Central memory CD8-positive, alpha-beta T cell (primary cell): ENCODE measurements around the gene WDR90.

ENCODE experiments used
- ATAC-seq: fragments of 150-1000 bp; cut with Tn5 transposase; replicated peaks from 2 replicates; pipeline ENCODE4 v1.10.0; 2022; ENCODE audit warnings: mild to moderate bottlenecking, moderate FRiP score, moderate number of reproducible peaks; ENCODE audit not compliant: poor library complexity, severe bottlenecking; ENCODE audit errors: extremely low read depth
- DNase-seq, 2 donors: peaks; one replicate each; pipeline ENCODE4 v3.0.0; 2021; ENCODE audit warnings: low spot score in 2 of 2
- H3K27ac Mint-ChIP-seq: one replicate; pipeline ENCODE4 v1.8.0; 2022; ENCODE audit warnings: low read depth, mild to moderate bottlenecking, moderate library complexity, mixed read lengths
- H3K27me3 Mint-ChIP-seq: one replicate; pipeline ENCODE4 v1.8.0; 2022; ENCODE audit warnings: mixed read lengths
- H3K36me3 Mint-ChIP-seq: one replicate; pipeline ENCODE4 v1.8.0; 2022; ENCODE audit warnings: mild to moderate bottlenecking, moderate library complexity, mixed read lengths; ENCODE audit not compliant: insufficient read depth
- H3K4me1 Mint-ChIP-seq: one replicate; pipeline ENCODE4 v1.8.0; 2022; ENCODE audit warnings: mixed read lengths
- H3K4me3 Mint-ChIP-seq: one replicate; pipeline ENCODE4 v1.8.0; 2022; ENCODE audit warnings: mild to moderate bottlenecking, moderate library complexity, mixed read lengths
- H3K9me3 Mint-ChIP-seq: one replicate; pipeline ENCODE4 v1.8.0; 2022; ENCODE audit warnings: mixed read lengths

The WDR90 gene

DNA sequence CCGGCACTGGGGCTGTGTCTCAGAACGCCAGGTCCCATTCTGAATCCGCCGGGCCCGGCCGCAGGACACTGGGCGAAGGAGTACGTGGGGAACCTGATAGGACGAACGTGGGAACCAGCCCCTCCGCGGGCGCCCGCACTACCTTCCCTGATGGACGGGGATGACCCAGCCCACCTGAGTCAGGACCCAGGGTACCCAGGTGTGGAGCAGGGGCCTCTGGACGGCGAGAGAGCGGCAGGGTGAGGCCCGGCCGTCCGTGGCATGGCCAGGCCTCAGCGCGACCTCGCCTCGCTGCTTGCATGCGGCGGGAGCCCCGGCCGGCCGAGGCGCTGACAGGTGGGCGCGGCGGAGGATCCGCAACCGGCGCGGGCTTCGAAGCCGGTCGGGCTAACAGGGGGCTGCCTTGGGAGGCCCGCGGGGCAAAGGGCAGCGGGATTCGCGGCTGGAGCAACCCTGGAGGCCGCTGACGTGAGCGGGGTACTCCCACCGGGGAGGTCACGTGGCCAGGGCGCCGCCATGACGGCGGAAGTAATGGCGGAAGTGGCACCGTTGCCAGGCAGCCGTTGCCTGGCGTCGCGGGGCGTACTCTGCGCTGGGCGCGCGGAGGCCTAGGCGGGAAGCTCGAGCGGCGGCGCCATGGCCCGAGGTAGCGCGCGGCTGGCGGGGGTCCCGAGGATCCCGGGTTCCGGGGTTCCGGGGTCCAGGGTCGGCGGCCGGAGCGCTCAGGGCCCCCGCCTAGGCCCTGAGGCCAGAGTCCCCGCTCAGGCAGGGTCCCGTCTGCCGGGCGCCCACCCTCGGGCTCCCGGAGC lies at the start of gene WDR90:
TSS of gene WDR90 (plus strand) at position 585 of the 809 bp plus-strand sequence. CDS start at position 637, 52 bp downstream.
- DNase-seq (peak; percentile 82), ATAC-seq (peak; percentile 98)
- Mint-ChIP-seq H3K4me3 (peak within 1 kb of the TSS; percentile 67), H3K9me3 (no peaks in the 10 kb centered on the region), H3K36me3 (peaks cover 5% of the 10 kb centered on the region), H3K27me3 (no peaks in the 10 kb centered on the region), H3K4me1 (peaks cover 2% of the 10 kb centered on the region), H3K27ac (peak within 1 kb of the TSS; percentile 55)

DNA sequence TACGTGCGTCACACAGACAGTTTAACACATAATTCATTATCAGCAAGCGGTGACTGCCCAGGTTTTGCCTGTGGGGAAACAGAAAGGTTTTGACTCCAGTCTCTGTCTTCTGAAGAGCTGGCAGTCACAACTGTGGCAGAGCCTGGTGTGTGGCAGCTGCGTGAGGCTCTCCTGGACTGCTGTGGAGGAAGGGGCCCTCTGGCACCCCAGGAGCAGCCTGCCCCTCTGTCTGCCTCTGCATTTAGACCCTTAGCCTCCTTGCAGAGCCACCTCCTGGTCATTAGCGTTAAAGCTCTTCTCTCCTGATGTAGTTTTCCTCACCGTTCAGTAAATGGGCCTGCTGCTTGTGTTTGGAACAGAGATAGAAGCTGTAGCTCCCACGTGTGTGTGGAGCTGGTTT lies 48.4 kb upstream of the WDR90 start:
- Mint-ChIP-seq H3K4me3 (no peak overlapping the region), H3K27me3 (no peaks in the 10 kb centered on the region), H3K4me1 (peaks cover 21% of the 10 kb centered on the region), H3K27ac (no peak overlapping the region), H3K9me3 (no peaks in the 10 kb centered on the region), H3K36me3 (peaks cover 9% of the 10 kb centered on the region)
- ATAC-seq (no peak), DNase-seq (no peak)

DNA sequence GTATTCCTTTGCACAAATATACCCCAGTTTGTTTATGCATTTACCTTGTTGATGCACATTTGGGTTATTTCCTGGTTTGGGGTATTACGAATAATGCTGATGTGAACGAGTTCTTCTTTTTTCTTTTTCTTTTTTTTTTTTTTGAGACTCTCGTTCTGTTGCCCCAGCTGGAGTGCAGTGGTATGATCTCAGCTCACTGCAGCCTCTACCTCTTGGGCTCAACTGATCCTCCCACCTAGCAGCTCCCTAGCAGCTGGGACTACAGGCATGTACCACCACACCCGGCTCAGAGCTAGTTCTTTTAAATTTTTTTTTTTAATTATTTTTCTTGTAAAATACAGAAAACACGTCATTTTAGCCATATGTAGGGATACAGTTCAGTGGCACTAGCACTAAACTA lies 45.2 kb upstream of the WDR90 start:
- Mint-ChIP-seq H3K9me3 (no peaks in the 10 kb centered on the region), H3K4me1 (peaks cover 11% of the 10 kb centered on the region)
- ATAC-seq: no peak

DNA sequence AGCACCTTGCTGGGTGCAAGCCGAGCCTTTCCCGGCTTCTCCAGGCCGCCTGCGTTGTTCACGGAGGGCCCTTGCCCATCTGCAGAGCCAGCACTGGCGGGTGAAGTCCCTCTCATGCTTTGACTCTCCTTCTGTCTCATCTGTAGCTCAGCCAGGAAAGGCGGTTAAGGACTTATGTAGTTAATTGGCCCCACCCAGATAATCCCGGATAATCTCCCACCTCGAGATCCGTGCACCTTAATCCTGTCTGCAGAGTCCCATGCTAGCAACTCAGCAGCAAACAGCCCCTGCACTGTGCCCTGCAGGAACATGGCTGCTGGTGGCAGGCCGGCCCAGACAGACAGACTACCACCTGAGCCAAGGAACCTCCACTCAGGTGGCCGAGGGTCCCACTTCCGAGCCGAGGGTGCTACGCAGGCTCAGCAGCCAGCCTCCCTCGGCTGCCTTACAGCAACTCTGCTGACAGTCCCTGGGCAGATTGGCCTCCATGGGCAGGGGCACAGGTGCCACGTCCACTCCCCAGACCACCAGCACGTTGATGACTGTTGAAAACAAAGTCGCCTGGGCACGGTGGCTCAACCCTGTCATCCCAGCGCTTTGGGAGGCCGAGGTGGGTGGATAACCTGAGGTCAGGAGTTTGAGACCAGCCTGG lies 42.4 kb upstream of the WDR90 start:
- Mint-ChIP-seq H3K27me3 (no peaks in the 10 kb centered on the region), H3K9me3 (no peaks in the 10 kb centered on the region), H3K4me3 (no peak overlapping the region), H3K27ac (no peak overlapping the region), H3K36me3 (peaks cover 3% of the 10 kb centered on the region), H3K4me1 (peaks cover 29% of the 10 kb centered on the region)
- DNase-seq (no peak), ATAC-seq (no peak)

More for the DNA sequence above, 45.2 kb upstream of the WDR90 start:
- peaks cover 7% of the 10 kb centered on the region for H3K36me3 Mint-ChIP-seq
- no peaks in the 10 kb centered on the region for H3K27me3 Mint-ChIP-seq
- DNase-seq: no peak
- no peak overlapping the region for H3K27ac Mint-ChIP-seq
- no peak overlapping the region for H3K4me3 Mint-ChIP-seq

DNA sequence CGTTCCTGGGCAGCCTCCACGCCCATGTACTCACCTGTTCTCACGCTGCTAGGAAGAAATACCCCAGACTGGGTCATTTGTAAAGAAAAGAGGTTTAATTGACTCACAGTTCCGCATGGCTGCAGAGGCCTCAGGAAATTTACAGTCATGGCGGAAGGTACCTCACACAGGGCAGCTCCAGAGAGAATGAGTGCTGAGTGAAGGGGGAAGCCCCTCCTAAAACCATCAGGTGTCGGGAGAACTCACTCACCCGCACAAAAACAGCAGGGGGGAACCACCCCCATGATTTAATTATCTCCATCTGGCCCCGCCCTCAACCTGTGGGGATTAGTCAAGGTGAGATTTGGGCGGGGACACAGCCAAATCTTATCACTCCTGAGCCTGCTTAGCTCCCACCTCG lies 41.1 kb upstream of the WDR90 start:
- no peaks in the 10 kb centered on the region for H3K27me3 Mint-ChIP-seq
- DNase-seq: no peak
- ATAC-seq: no peak
- no peak overlapping the region for H3K4me3 Mint-ChIP-seq
- H3K4me1 Mint-ChIP-seq: peaks cover 27% of the 10 kb centered on the region
- no peaks in the 10 kb centered on the region for H3K9me3 Mint-ChIP-seq
- H3K36me3 Mint-ChIP-seq: no peaks in the 10 kb centered on the region
- no peak overlapping the region for H3K27ac Mint-ChIP-seq

DNA sequence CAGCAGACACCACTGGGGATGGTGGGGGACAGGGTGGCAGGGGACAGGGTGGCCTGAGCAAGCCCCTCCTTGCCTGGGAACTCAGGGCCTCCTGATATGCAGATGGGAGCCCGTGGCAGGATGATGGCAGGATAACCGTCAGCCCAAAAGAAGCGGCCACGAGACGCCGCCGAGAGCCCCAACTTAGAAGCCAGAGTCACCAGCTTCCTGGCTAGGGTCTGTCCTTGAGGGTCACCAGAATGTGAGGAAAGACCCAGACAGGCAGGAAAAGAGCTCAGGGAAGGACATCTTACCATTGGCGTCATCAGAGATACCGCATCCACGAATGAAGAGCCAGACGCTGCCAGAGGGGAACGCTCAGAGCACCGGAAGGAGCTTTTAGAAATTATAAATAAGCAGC lies 39.8 kb upstream of the WDR90 start:
- peaks cover 21% of the 10 kb centered on the region for H3K4me1 Mint-ChIP-seq
- H3K4me3 Mint-ChIP-seq: no peak overlapping the region
- ATAC-seq (no peak), DNase-seq (no peak)
- H3K27me3 Mint-ChIP-seq: no peaks in the 10 kb centered on the region
- no peaks in the 10 kb centered on the region for H3K9me3 Mint-ChIP-seq
- H3K27ac Mint-ChIP-seq: peak overlapping the region; percentile 38
- H3K36me3 Mint-ChIP-seq: no peaks in the 10 kb centered on the region

DNA sequence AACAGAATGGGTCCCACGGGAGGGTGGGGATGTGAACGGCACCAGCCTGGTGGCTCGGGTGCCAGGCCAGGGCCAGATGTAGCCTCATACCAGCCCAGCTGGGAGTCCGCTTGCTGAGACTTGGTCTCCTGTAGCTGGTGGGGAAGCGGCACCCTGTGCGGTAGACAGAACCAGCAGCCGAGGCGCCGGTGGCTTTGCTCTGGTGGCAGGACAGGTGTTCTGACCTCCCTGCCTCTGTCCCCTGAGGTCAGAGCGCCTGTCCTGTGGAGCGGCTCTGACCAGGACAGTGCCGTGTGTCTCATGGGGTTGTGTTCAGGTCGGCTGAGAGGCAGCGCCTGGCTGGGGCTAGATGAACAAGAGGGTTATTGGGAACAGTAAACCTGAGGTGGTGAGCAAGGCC lies 39.2 kb upstream of the WDR90 start:
- peaks cover 25% of the 10 kb centered on the region for H3K4me1 Mint-ChIP-seq
- H3K27me3 Mint-ChIP-seq: no peaks in the 10 kb centered on the region
- ATAC-seq (no peak), DNase-seq (no peak)
- no peak overlapping the region for H3K4me3 Mint-ChIP-seq
- H3K36me3 Mint-ChIP-seq: no peaks in the 10 kb centered on the region
- no peaks in the 10 kb centered on the region for H3K9me3 Mint-ChIP-seq
- H3K27ac Mint-ChIP-seq: no peak overlapping the region

DNA sequence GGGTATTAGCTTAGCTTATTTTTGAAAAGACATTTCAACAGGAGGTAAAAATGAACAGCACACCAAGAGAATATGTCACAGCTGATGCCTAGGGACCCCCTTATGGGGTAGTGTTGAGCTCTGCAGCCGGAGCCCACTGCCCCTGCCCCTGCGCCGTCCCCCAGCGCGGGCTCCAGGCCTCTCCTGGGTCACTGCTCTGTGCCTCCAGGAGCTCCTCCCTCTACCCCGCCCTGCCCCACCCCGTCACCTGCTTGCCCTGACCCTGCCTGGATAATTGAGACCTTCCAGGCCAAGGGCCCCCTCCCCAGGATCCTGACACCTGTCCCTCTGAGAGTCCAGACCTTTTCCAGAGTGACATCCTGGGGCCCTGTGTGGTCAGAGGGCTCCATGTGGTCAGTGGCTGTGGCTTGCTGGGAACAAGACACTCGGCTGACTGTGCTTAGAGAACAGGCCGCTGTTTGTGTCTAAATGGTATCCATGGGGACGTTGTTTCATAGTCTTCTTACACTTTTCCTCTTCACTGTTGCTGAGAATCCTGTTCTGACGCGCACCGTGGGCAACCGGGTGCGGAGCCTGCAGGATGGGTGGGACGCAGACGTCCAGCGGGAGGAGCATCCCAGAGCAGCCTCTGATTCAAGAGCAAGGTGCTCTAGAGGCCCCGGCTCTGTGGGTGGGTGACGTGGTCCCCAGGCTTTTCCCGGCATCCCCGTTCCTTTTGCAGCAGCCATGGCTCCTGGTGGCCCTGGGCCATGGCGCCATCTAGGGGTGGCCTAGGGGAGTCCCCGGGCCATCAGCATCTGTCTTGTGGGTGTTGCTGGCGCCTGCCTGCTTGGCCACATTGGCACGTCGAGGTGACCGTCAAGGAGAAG lies 38.4 kb upstream of the WDR90 start:
- H3K9me3 Mint-ChIP-seq: no peaks in the 10 kb centered on the region
- peak in 1 of 2 donors; percentile 48 for DNase-seq
- ATAC-seq: peak; percentile 40
- H3K4me1 Mint-ChIP-seq: peaks cover 26% of the 10 kb centered on the region
- H3K36me3 Mint-ChIP-seq: no peaks in the 10 kb centered on the region
- H3K27ac Mint-ChIP-seq: no peak overlapping the region
- H3K27me3 Mint-ChIP-seq: no peaks in the 10 kb centered on the region
- no peak overlapping the region for H3K4me3 Mint-ChIP-seq

DNA sequence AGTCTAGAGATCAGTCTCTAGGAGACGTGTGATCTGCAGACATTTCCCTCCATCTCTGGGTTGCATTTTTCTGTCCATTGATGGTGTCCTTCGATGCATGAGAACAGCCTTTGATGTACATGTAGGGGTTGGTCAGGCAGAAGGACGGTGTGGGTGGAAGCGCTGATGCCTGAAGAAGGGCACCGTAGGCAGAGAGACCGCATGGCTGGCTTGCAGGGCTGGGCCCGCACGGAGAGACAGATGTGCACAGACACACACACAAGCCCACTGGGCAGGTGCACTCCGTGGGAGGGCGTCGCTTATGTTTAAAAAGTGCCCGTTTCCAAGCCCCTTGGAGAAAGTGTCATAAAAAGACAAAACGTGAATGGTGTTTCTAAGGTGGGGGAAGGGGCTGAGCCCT lies 34.0 kb upstream of the WDR90 start:
- Mint-ChIP-seq H3K27ac (no peak overlapping the region), H3K36me3 (no peaks in the 10 kb centered on the region), H3K9me3 (no peaks in the 10 kb centered on the region), H3K4me3 (no peak overlapping the region), H3K27me3 (no peaks in the 10 kb centered on the region), H3K4me1 (peaks cover 12% of the 10 kb centered on the region)
- DNase-seq (no peak), ATAC-seq (no peak)

DNA sequence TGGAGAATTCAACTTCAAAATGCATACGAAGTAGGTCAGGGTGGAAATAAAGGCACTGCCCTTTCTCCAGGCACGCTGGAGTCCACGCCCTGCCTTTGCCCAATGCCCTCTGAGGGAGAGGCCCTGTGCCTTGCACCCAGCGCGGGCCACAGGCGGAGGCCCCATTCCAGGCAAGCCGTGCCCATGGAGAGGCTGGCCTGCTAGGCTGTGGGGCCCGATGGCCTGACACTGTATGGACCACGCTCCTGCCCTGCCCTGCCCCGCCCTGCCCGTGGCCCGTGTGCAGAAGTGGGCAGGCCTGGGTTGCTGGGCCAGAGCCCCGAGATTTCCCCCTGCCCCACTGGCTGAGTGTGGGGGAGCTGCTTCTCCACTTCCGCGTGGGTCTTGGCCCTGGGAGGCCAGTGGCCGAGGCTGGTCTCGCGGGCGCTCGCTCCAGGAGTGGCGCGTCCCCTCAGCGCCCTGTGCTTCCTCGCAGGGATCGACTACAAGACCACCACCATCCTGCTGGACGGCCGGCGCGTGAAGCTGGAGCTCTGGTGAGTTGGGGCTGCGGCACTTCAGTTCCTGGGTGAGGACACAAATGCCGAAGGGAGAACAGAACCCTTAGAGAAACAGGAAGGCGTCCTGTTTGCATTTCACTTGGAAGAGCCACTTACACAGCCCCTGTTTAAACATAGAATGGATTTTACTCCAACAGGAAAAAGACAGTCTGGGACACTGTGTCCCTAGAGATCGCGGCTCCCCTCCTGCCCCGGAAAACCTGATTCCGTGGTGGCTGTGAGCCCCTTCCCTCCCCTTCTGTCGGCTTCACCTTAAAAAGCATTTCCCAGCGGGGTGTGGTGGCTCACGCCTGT lies 32.2 kb upstream of the WDR90 start:
- no peaks in the 10 kb centered on the region for H3K27me3 Mint-ChIP-seq
- H3K27ac Mint-ChIP-seq: no peak overlapping the region
- ATAC-seq (no peak), DNase-seq (no peak)
- H3K36me3 Mint-ChIP-seq: no peaks in the 10 kb centered on the region
- H3K4me1 Mint-ChIP-seq: peaks cover 5% of the 10 kb centered on the region
- no peaks in the 10 kb centered on the region for H3K9me3 Mint-ChIP-seq
- no peak overlapping the region for H3K4me3 Mint-ChIP-seq

DNA sequence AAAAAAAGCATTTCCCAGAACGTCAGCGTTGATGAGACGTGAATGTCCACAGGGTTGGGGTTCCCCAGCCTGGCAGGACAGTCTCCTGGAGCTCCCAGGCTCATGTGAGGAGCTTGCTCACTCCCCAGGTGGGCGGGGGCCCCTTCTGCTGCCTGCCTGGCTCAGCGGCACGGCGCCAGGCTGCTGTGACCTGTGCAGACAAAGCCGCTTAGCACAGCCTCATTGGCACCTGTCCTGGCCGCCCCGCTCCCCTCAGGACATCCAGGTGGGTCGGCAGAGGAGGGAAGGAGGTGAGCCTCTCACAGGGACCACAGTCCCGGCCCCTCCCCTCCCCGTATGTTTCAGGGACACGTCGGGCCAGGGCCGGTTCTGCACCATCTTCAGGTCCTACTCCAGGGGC lies 31.3 kb upstream of the WDR90 start:
- ATAC-seq (no peak), DNase-seq (no peak)
- Mint-ChIP-seq H3K27me3 (no peaks in the 10 kb centered on the region), H3K4me1 (peaks cover 5% of the 10 kb centered on the region), H3K27ac (no peak overlapping the region), H3K4me3 (no peak overlapping the region), H3K9me3 (no peaks in the 10 kb centered on the region), H3K36me3 (no peaks in the 10 kb centered on the region)
